ENCODE results near the gene TMEM185B. TPM values are rescaled to one million over a fixed set of nuclear protein-coding genes. Genes with fewer than 3 reads are reported as not detected.

Gene TMEM185B
- total and polyA plus RNA-seq, 2 donors (not counting 3 experiments of a cell fraction or from before 2014, with no cell fraction given), result 29.9 to 31.8 TPM

DNA sequence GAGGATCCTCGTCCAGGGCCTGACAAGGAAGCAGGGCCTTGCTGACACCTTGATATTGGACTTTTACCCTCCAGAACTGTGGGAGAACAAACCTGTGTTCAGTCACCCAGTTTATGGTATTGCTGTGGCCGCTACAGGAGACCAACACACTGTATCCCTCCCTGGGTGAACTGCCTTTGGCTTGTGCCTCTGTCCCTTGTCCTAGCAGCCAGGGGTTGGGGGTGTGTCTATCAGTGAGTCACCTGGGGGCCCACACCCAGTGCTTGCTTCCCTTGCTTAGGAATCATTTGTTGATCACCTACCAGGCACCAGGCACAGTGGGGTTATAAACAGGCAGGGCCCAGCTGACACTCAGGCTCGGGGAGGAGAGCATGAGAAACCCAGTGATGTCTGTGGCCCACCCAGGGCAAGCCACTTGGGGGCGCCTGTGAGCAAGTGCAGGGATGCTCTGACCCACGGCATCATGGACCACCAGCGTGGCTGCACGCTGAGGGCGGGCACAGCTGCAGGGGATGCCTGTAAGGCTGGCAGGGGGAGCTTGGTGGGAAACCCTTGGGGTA, 17.1 kb downstream of the TMEM185B start:
- Histone ChIP-seq H3K4me3 (replicated peaks in 1 of 3; ENCODE audit: insufficient read depth in 1 of 3, low read depth in 1 of 3, low read length in 3 of 3) (no peak overlapping the region), H3K4me2 (ENCODE audit: insufficient read depth, low read length) (no peak overlapping the region), H2AFZ (ENCODE audit: low read depth, low read length) (no peak overlapping the region), H3K27me3 (ENCODE audit: control insufficient read depth in 2 of 2, insufficient read depth in 2 of 2, low read length in 2 of 2) (no peaks in the 10 kb centered on the region), H3K79me2 (ENCODE audit: control insufficient read depth, insufficient read depth, low read length) (no peaks in the 10 kb centered on the region), H3K9me1 (replicated peaks; ENCODE audit: control insufficient read depth, extremely low read depth, insufficient read depth, low read length) (no peaks in the 10 kb centered on the region), H4K20me1 (replicated peaks; ENCODE audit: control insufficient read depth, extremely low read depth, insufficient read depth, low read length) (no peaks in the 10 kb centered on the region), H3K9me3 (replicated peaks; ENCODE audit: control insufficient read depth, insufficient read depth, low read length) (no peaks in the 10 kb centered on the region), H3K27ac (ENCODE audit: insufficient read depth, low read depth, low read length) (no peak overlapping the region), H3K36me3 (ENCODE audit: control insufficient read depth in 2 of 2, extremely low read depth in 1 of 2, insufficient read depth in 2 of 2, low read length in 2 of 2) (no peaks in the 10 kb centered on the region), H3K4me1 (ENCODE audit: control insufficient read depth, extremely low read depth, insufficient read depth, low read length) (no peaks in the 10 kb centered on the region), H3K9ac (replicated peaks; ENCODE audit: extremely low read depth, insufficient read depth, low read length) (no peak overlapping the region)
- DNase-seq (ENCODE audit: low read depth, low spot score) (no peak), FAIRE-seq (no peak)
- dilution Hi-C loops (cut with MboI; ENCODE audit: extremely low pct_ligation_motif_present, low sequenced_read_pairs) (no loop called here), intact Hi-C loops (cut with micrococcal nuclease) (loop anchor here (1.0 to 5.0 kb wide), 2 partner anchors 107 to 476 kb away; no protein-coding TSS in a partner anchor)
- TF ChIP-seq, protein P1, sequence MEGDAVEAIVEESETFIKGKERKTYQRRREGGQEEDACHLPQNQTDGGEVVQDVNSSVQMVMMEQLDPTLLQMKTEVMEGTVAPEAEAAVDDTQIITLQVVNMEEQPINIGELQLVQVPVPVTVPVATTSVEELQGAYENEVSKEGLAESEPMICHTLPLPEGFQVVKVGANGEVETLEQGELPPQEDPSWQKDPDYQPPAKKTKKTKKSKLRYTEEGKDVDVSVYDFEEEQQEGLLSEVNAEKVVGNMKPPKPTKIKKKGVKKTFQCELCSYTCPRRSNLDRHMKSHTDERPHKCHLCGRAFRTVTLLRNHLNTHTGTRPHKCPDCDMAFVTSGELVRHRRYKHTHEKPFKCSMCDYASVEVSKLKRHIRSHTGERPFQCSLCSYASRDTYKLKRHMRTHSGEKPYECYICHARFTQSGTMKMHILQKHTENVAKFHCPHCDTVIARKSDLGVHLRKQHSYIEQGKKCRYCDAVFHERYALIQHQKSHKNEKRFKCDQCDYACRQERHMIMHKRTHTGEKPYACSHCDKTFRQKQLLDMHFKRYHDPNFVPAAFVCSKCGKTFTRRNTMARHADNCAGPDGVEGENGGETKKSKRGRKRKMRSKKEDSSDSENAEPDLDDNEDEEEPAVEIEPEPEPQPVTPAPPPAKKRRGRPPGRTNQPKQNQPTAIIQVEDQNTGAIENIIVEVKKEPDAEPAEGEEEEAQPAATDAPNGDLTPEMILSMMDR (IDR thresholded peaks at IDR 0.05; ENCODE audit: extremely low read depth in 1 of 2, insufficient read depth in 1 of 2, low read depth in 1 of 2, low read length in 2 of 2), result peak; percentile 52 to 65
- no peak for TF ChIP-seq EZH2 (IDR thresholded peaks at IDR 0.05; ENCODE audit: borderline replicate concordance, low read depth, low read length, severe bottlenecking)
- TF ChIP-seq JUN (IDR thresholded peaks at IDR 0.05; ENCODE audit: borderline replicate concordance, insufficient read depth, insufficient read length, low read depth), result no peak
- ChIA-PET POLR2A (no interaction called here), CTCF (interaction anchor here (1.2 to 5.9 kb wide), 7 partner anchors 13 to 108 kb away, joined by 3 to 42 read pairs (median 5); partner anchors contain the start of gene TMEM185B)
- BruUV-seq (replicated peaks), result no TSS peak
